Liver (tissue), 9 donors: ENCODE data around the gene SLC51B. TPM values are rescaled to one million over a fixed set of nuclear protein-coding genes. Genes with fewer than 3 reads are reported as not detected.

Source experiments
- DNase-seq: peaks from one replicate; pipeline ENCODE4 v3.0.0-alpha.2; 2017; ENCODE audit warnings: low spot score
- H3K27ac ChIP-seq, 2 donors: one replicate each; pipeline ENCODE4 v1.7.0; 2013; ENCODE audit warnings: inconsistent platforms in 2 of 2, low read length in 2 of 2, control low read depth in 1 of 2, low read depth in 1 of 2, mild to moderate bottlenecking in 1 of 2
- H3K27me3 ChIP-seq, 4 donors: one replicate each; pipeline versions ENCODE4 v1.6.1 to v1.7.0; 2013; ENCODE audit warnings: low read length in 3 of 4, inconsistent platforms in 1 of 4, mild to moderate bottlenecking in 1 of 4, moderate library complexity in 1 of 4; ENCODE audit not compliant: control insufficient read depth in 4 of 4, insufficient read depth in 4 of 4
- H3K36me3 ChIP-seq, 4 donors: one replicate each; pipeline versions ENCODE4 v1.6.1 to v1.7.0; 2013; ENCODE audit warnings: low read length in 3 of 4, mild to moderate bottlenecking in 3 of 4, low read depth in 1 of 4, moderate library complexity in 1 of 4; ENCODE audit not compliant: control insufficient read depth in 4 of 4, insufficient read depth in 3 of 4
- H3K4me1 ChIP-seq, 4 donors: one replicate each; pipeline versions ENCODE4 v1.6.1 to v1.7.0; 2013; ENCODE audit warnings: low read length in 3 of 4, mild to moderate bottlenecking in 3 of 4, moderate library complexity in 1 of 4; ENCODE audit not compliant: control insufficient read depth in 4 of 4, insufficient read depth in 4 of 4
- H3K4me3 ChIP-seq, 3 donors: one replicate each; pipeline versions ENCODE4 v1.6.1 to v1.7.0; 2013; ENCODE audit warnings: low read length in 3 of 3, control low read depth in 1 of 3, low read depth in 1 of 3, mild to moderate bottlenecking in 1 of 3
- H3K9ac ChIP-seq, 2 donors: one replicate each; pipeline ENCODE4 v1.7.0; 2013; ENCODE audit warnings: low read length in 2 of 2, mild to moderate bottlenecking in 2 of 2, moderate library complexity in 2 of 2, control low read depth in 1 of 2, low read depth in 1 of 2
- H3K9me3 ChIP-seq, 4 donors: one replicate each; pipeline versions ENCODE4 v1.6.1 to v1.7.0; 2013; ENCODE audit warnings: low read length in 3 of 4; ENCODE audit not compliant: control insufficient read depth in 4 of 4
- EGR1 ChIP-seq, 2 donors: IDR thresholded peaks; 2 replicates each; pipeline ENCODE4 v1.6.1; 2016 to 2018; ENCODE audit warnings: antibody characterized with exemption in 2 of 2, low read depth in 2 of 2
- FOXA1 ChIP-seq: IDR thresholded peaks from 2 replicates; pipeline ENCODE4 v1.6.1; 2016; ENCODE audit warnings: antibody characterized with exemption
- FOXA2 ChIP-seq: IDR thresholded peaks from 2 replicates; pipeline ENCODE4 v1.6.1; 2016; ENCODE audit warnings: antibody characterized with exemption
- GABPA ChIP-seq, 2 donors: IDR thresholded peaks in 1 of 2; conservative IDR thresholded peaks in 1 of 2; 2 replicates each; pipeline ENCODE4 v1.6.1; 2016; ENCODE audit warnings: antibody characterized with exemption in 2 of 2, mild to moderate bottlenecking in 1 of 2, moderate library complexity in 1 of 2
- HNF4A ChIP-seq, 2 donors: conservative IDR thresholded peaks; 2 replicates each; pipeline ENCODE4 v1.6.1; 2016; ENCODE audit warnings: antibody characterized with exemption in 2 of 2, mild to moderate bottlenecking in 2 of 2
- HNF4G ChIP-seq: IDR thresholded peaks from 2 replicates; pipeline ENCODE4 v1.6.1; 2016; ENCODE audit warnings: antibody characterized with exemption
- NR2F2 ChIP-seq: IDR thresholded peaks from 2 replicates; pipeline ENCODE4 v1.6.1; 2016; ENCODE audit warnings: antibody characterized with exemption
- RAD21 ChIP-seq, 2 donors: IDR thresholded peaks; 2 replicates each; pipeline ENCODE4 v1.6.1; 2016; ENCODE audit warnings: antibody characterized with exemption in 2 of 2, mild to moderate bottlenecking in 2 of 2
- RXRA ChIP-seq, 2 donors: IDR thresholded peaks; 2 replicates each; pipeline ENCODE4 v1.6.1; 2017 to 2018; ENCODE audit warnings: antibody characterized with exemption in 2 of 2, mild to moderate bottlenecking in 1 of 2
- SP1 ChIP-seq: IDR thresholded peaks from 2 replicates; pipeline ENCODE4 v1.6.1; 2018; ENCODE audit warnings: antibody characterized with exemption, mild to moderate bottlenecking
- TAF1 ChIP-seq: conservative IDR thresholded peaks from 2 replicates; pipeline ENCODE4 v1.6.1; 2016; ENCODE audit warnings: antibody characterized with exemption, mild to moderate bottlenecking
- YY1 ChIP-seq: IDR thresholded peaks from 2 replicates; pipeline ENCODE4 v1.6.1; 2016; ENCODE audit warnings: antibody characterized with exemption, mild to moderate bottlenecking
- WGBS: extraction: QIAGEN DNeasy Blood & Tissue Kit; methylation state at CpG from one replicate; pipeline ENCODE4 v1.1.7; 2013; 5-methylcytosine and 5-hydroxymethylcytosine counted together
- polyA plus RNA-seq, 2 donors: library from polyadenylated mRNA; stranded (reverse) in 1 of 2; unstranded in 1 of 2; fragments of 200-250 nt in 1 of 2; fragments of >200 nt in 1 of 2; fragmentation: Nextera tagmentation in 1 of 2; extraction: Ambion mirVana in 1 of 2; gene quantifications; one replicate each; pipeline versions ENCODE4 v1.2.1 to v1.2.3, GENCODE V29; 2013 to 2015
- total RNA-seq, 2 donors: library from RNA; depleted of rRNA; stranded (reverse); fragments of >200 nt; gene quantifications; one replicate each; pipeline ENCODE4 v1.2.3, GENCODE V29; 2014
- TF ChIP-seq, protein P1 (sequence below): IDR thresholded peaks from 2 replicates; pipeline ENCODE4 v1.6.1; 2016; ENCODE audit warnings: antibody characterized with exemption
- TF ChIP-seq, protein P2 (sequence below): IDR thresholded peaks from 2 replicates; pipeline ENCODE4 v1.6.1; 2016; ENCODE audit warnings: antibody characterized with exemption
- TF ChIP-seq, protein P3 (sequence below): fragments of 150-350 bp; IDR thresholded peaks from 2 replicates; pipeline ENCODE4 v1.5.1; 2017; ENCODE audit warnings: improper control_type of control experiment, low read depth, low read length; ENCODE audit not compliant: missing input control
- TF ChIP-seq, protein P4 (sequence below): IDR thresholded peaks from 2 replicates; pipeline ENCODE4 v1.6.1; 2016; ENCODE audit warnings: antibody characterized with exemption, mild to moderate bottlenecking
- TF ChIP-seq, protein P5 (sequence below): IDR thresholded peaks from 2 replicates; pipeline ENCODE4 v1.6.1; 2016; ENCODE audit warnings: antibody characterized with exemption
- donor health status: healthy.
- donor health status: healthy.
- donor health status: healthy.
- donor health status: healthy.
- donor health status: healthy.

Gene SLC51B
- total and polyA plus RNA-seq, 4 donors = 0.25 to 2.1 (median 1.1) TPM

DNA sequence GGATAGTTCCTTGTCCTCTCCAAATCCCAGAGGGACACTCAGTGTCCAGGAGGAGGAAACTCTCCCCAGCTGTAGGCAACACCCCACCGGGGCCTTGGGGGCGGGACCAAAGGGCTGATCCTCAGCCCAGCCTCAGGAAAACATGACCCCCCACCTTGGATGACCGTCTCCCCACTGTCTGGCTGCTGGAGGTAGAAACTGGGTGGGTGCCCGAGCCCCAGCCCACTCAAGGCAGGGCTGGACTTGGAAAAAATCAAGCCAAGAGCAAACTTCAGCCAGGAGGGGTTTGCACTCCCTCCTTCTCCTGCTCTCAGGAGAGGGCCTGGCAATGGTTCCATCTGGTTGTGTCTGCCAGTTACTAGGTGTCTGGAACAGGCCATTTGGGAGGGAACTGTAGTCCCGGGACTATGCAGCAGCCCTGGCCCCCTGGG lies 26.2 kb downstream of the SLC51B start:
- Histone ChIP-seq H3K4me3 (no peak overlapping the region), H3K36me3 (no peaks in the 10 kb centered on the region), H3K27me3 (no peaks in the 10 kb centered on the region), H3K4me1 (peaks cover 0 to 2% (median 0%) of the 10 kb centered on the region in 4 donors), H3K9me3 (no peaks in the 10 kb centered on the region), H3K9ac (no peak overlapping the region), H3K27ac (no peak overlapping the region)
- no peak for DNase-seq
- 86% methylated on average over 5 of the region's 5 CpGs for WGBS
- TF ChIP-seq YY1 = no peak
- no peak for TF ChIP-seq RAD21 (IDR thresholded peaks at IDR 0.05)
- TF ChIP-seq, protein P1, sequence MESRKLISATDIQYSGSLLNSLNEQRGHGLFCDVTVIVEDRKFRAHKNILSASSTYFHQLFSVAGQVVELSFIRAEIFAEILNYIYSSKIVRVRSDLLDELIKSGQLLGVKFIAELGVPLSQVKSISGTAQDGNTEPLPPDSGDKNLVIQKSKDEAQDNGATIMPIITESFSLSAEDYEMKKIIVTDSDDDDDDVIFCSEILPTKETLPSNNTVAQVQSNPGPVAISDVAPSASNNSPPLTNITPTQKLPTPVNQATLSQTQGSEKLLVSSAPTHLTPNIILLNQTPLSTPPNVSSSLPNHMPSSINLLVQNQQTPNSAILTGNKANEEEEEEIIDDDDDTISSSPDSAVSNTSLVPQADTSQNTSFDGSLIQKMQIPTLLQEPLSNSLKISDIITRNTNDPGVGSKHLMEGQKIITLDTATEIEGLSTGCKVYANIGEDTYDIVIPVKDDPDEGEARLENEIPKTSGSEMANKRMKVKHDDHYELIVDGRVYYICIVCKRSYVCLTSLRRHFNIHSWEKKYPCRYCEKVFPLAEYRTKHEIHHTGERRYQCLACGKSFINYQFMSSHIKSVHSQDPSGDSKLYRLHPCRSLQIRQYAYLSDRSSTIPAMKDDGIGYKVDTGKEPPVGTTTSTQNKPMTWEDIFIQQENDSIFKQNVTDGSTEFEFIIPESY = no peak
- TF ChIP-seq RXRA (IDR thresholded peaks at IDR 0.05) = no peak
- TF ChIP-seq, protein P2, sequence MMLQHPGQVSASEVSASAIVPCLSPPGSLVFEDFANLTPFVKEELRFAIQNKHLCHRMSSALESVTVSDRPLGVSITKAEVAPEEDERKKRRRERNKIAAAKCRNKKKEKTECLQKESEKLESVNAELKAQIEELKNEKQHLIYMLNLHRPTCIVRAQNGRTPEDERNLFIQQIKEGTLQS = no peak
- TF ChIP-seq HNF4A (conservative IDR thresholded peaks at IDR 0.05) = no peak
- no peak for TF ChIP-seq SP1

DNA sequence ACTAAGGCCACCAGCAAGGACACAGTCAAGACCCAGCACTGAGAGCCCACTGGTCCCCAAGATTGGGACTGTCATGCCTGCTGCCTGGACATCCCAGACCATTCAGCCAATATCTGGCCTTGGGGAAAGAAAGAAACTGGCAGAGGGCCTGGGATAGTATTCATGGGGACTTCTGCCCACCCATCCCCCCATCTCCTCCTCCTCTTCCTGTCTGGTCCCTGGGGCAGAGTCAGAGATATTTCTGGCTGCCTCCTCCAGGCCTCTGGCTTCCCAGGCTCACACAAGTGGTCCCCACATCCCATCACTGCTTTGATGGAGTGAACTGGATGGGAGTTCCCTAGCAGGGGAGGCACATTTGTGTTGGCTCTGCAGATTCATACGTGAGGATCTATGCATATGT lies 26.8 kb downstream of the SLC51B start:
- no peaks in the 10 kb centered on the region for H3K27me3 ChIP-seq
- no peak for DNase-seq
- H3K27ac ChIP-seq = no peak overlapping the region
- no peaks in the 10 kb centered on the region for H3K9me3 ChIP-seq
- no peak overlapping the region for H3K4me3 ChIP-seq
- WGBS = 78% methylated on average over 1 of the region's 1 CpG
- peaks cover 0 to 2% (median 0%) of the 10 kb centered on the region in 4 donors for H3K4me1 ChIP-seq
- no peak for TF ChIP-seq GABPA (IDR thresholded peaks at IDR 0.05 in 1 of 2, conservative IDR thresholded peaks at IDR 0.05 in 1 of 2)
- no peaks in the 10 kb centered on the region for H3K36me3 ChIP-seq
- H3K9ac ChIP-seq = no peak overlapping the region

DNA sequence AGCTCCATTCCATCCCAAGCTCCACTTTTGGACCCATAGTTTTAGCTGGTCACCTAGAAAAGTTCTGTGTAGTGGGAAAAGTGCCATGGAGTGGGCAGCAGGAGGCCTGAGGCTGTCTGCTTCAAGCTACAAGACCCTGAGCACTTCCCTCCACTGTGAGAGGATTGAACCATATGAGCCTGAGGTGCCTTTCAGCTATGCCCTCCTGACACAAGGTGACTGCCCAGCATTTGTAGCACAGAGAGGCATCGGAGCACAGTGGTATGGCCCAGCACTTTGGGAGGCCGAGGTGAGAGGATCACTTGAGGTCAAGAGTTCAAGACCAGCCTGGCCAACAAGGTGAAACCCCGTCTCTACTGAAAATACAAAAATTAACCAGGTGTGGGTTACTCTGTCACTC lies 27.4 kb downstream of the SLC51B start:
- Histone ChIP-seq H3K4me1 (peaks cover 0 to 2% (median under 1%) of the 10 kb centered on the region in 4 donors), H3K27ac (no peak overlapping the region), H3K4me3 (no peak overlapping the region), H3K9me3 (no peaks in the 10 kb centered on the region), H3K27me3 (no peaks in the 10 kb centered on the region), H3K9ac (no peak overlapping the region), H3K36me3 (no peaks in the 10 kb centered on the region)
- no peak for DNase-seq
- WGBS = 92% methylated on average over 3 of the region's 3 CpGs
- TF ChIP-seq EGR1 (IDR thresholded peaks at IDR 0.05; ENCODE audit: low read depth in 2 of 2) (no peak), TAF1 (no peak), FOXA1 (no peak), SP1 (no peak), YY1 (no peak), FOXA2 (no peak), RXRA (IDR thresholded peaks at IDR 0.05) (no peak), NR2F2 (no peak), RAD21 (IDR thresholded peaks at IDR 0.05) (no peak), HNF4G (no peak), HNF4A (conservative IDR thresholded peaks at IDR 0.05) (no peak), GABPA (IDR thresholded peaks at IDR 0.05 in 1 of 2, conservative IDR thresholded peaks at IDR 0.05 in 1 of 2) (no peak)
- TF ChIP-seq, protein P1 = no peak
- TF ChIP-seq, protein P3, sequence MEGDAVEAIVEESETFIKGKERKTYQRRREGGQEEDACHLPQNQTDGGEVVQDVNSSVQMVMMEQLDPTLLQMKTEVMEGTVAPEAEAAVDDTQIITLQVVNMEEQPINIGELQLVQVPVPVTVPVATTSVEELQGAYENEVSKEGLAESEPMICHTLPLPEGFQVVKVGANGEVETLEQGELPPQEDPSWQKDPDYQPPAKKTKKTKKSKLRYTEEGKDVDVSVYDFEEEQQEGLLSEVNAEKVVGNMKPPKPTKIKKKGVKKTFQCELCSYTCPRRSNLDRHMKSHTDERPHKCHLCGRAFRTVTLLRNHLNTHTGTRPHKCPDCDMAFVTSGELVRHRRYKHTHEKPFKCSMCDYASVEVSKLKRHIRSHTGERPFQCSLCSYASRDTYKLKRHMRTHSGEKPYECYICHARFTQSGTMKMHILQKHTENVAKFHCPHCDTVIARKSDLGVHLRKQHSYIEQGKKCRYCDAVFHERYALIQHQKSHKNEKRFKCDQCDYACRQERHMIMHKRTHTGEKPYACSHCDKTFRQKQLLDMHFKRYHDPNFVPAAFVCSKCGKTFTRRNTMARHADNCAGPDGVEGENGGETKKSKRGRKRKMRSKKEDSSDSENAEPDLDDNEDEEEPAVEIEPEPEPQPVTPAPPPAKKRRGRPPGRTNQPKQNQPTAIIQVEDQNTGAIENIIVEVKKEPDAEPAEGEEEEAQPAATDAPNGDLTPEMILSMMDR = no peak
- TF ChIP-seq, protein P4, sequence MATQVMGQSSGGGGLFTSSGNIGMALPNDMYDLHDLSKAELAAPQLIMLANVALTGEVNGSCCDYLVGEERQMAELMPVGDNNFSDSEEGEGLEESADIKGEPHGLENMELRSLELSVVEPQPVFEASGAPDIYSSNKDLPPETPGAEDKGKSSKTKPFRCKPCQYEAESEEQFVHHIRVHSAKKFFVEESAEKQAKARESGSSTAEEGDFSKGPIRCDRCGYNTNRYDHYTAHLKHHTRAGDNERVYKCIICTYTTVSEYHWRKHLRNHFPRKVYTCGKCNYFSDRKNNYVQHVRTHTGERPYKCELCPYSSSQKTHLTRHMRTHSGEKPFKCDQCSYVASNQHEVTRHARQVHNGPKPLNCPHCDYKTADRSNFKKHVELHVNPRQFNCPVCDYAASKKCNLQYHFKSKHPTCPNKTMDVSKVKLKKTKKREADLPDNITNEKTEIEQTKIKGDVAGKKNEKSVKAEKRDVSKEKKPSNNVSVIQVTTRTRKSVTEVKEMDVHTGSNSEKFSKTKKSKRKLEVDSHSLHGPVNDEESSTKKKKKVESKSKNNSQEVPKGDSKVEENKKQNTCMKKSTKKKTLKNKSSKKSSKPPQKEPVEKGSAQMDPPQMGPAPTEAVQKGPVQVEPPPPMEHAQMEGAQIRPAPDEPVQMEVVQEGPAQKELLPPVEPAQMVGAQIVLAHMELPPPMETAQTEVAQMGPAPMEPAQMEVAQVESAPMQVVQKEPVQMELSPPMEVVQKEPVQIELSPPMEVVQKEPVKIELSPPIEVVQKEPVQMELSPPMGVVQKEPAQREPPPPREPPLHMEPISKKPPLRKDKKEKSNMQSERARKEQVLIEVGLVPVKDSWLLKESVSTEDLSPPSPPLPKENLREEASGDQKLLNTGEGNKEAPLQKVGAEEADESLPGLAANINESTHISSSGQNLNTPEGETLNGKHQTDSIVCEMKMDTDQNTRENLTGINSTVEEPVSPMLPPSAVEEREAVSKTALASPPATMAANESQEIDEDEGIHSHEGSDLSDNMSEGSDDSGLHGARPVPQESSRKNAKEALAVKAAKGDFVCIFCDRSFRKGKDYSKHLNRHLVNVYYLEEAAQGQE = no peak
- TF ChIP-seq, protein P5, sequence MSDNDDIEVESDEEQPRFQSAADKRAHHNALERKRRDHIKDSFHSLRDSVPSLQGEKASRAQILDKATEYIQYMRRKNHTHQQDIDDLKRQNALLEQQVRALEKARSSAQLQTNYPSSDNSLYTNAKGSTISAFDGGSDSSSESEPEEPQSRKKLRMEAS = no peak
- TF ChIP-seq, protein P2 = no peak
